B cell (primary cell): ENCODE data around the gene IMPDH2. TPM values are rescaled to one million over a fixed set of nuclear protein-coding genes. Genes with fewer than 3 reads are reported as not detected.

Experiments used
- ATAC-seq: fragments of 200-7000 bp; cut with Tn5 transposase; one replicate; pipeline ENCODE4 v1.10.0; 2021; ENCODE audit warnings: low read depth, mild to moderate bottlenecking, moderate number of reproducible peaks, moderate library complexity
- CTCF ChIA-PET: fragments of 350-600 bp; sonication (Branson Sonifier 250); formaldehyde crosslinking; loops from one replicate; lab custom pipeline; 2021; ENCODE audit warnings: antibody characterized with exemption, inconsistent platforms; lab: Charles Lee
- POLR2A ChIA-PET: fragments of 350-600 bp; sonication (Branson Sonifier 250); formaldehyde crosslinking; loops from one replicate; lab custom pipeline; 2021; ENCODE audit warnings: antibody characterized with exemption; lab: Charles Lee
- DNase-seq: peaks from one replicate; pipeline ENCODE4 v3.0.0; 2013
- H2AFZ ChIP-seq: 2 replicates; pipeline ENCODE4 v1.6.1; 2012; ENCODE audit warnings: mild to moderate bottlenecking, low read depth, low read length; ENCODE audit not compliant: insufficient read depth, poor library complexity, severe bottlenecking
- H3K27ac ChIP-seq, 2 donors: 1 replicate in 1 of 2; 2 replicates in 1 of 2; pipeline ENCODE4 v1.5.1; 2012 to 2013; ENCODE audit warnings: low read length in 2 of 2, mild to moderate bottlenecking in 2 of 2, moderate library complexity in 1 of 2
- H3K27me3 ChIP-seq, 4 experiments: fragments of 200-600 bp in 1 of 4; sonication (generic) in 1 of 4; replicated peaks in 1 of 4; 1 replicate in 2 of 4; 2 replicates in 2 of 4; pipeline versions ENCODE4 v1.6.1 to v1.7.0; 2013 to 2016; ENCODE audit warnings: low read length in 3 of 4, mild to moderate bottlenecking in 2 of 4, mixed read lengths in 1 of 4, moderate library complexity in 1 of 4; ENCODE audit not compliant: insufficient read depth in 4 of 4, control insufficient read depth in 3 of 4; ENCODE audit errors: control extremely low read depth in 1 of 4
- H3K36me3 ChIP-seq, 2 experiments: replicated peaks in 1 of 2; 1 replicate in 1 of 2; 2 replicates in 1 of 2; pipeline versions ENCODE4 v1.6.1 to v1.7.1; 2013; ENCODE audit warnings: low read length in 1 of 2; ENCODE audit not compliant: insufficient read depth in 2 of 2, control insufficient read depth in 1 of 2; ENCODE audit errors: control extremely low read depth in 1 of 2, extremely low read depth in 1 of 2
- H3K4me1 ChIP-seq, 2 donors: fragments of 200-600 bp in 1 of 2; sonication (generic) in 1 of 2; 1 replicate in 1 of 2; 2 replicates in 1 of 2; pipeline versions ENCODE4 v1.5.1 to v1.6.1; 2013 to 2017; ENCODE audit warnings: low read length in 2 of 2; ENCODE audit not compliant: control insufficient read depth in 2 of 2, insufficient read depth in 2 of 2
- H3K4me2 ChIP-seq: replicated peaks from 2 replicates; pipeline ENCODE3; 2012; ENCODE audit warnings: mild to moderate bottlenecking, low read depth, low read length; ENCODE audit not compliant: poor library complexity, severe bottlenecking
- H3K4me3 ChIP-seq, 5 experiments: fragments of 200-600 bp in 1 of 5; sonication (generic) in 1 of 5; 1 replicate in 3 of 5; 2 replicates in 2 of 5; pipeline versions ENCODE4 v1.5.1 to v1.7.0; 2011 to 2016; ENCODE audit warnings: low read length in 4 of 5, mild to moderate bottlenecking in 4 of 5, low read depth in 2 of 5, control low read depth in 1 of 5, moderate library complexity in 1 of 5; ENCODE audit not compliant: insufficient read depth in 1 of 5; ENCODE audit errors: control extremely low read depth in 1 of 5, extremely low read depth in 1 of 5
- H3K79me2 ChIP-seq: fragments of 200-600 bp; sonication (generic); one replicate; pipeline ENCODE4 v1.6.0; 2016; ENCODE audit warnings: low read length; ENCODE audit not compliant: control insufficient read depth, insufficient read depth
- H3K9ac ChIP-seq: fragments of 200-600 bp; sonication (generic); 2 replicates; pipeline ENCODE4 v1.6.1; 2017; ENCODE audit warnings: mild to moderate bottlenecking, low read length, moderate library complexity
- H3K9me3 ChIP-seq, 3 donors: one replicate each; pipeline versions ENCODE4 v1.6.1 to v1.7.1; 2013; ENCODE audit warnings: low read length in 2 of 3; ENCODE audit not compliant: control insufficient read depth in 2 of 3, insufficient read depth in 1 of 3; ENCODE audit errors: control extremely low read depth in 1 of 3
- H4K20me1 ChIP-seq: 2 replicates; pipeline ENCODE4 v1.6.0; 2012; ENCODE audit warnings: mild to moderate bottlenecking, low read length; ENCODE audit not compliant: insufficient read depth, control insufficient read depth, poor library complexity, severe bottlenecking
- H3K27ac Mint-ChIP-seq: one replicate; pipeline ENCODE4 v1.8.0; 2021; ENCODE audit warnings: mixed read lengths
- H3K27me3 Mint-ChIP-seq: one replicate; pipeline ENCODE4 v1.8.0; 2021; ENCODE audit warnings: mixed read lengths
- H3K4me1 Mint-ChIP-seq: one replicate; pipeline ENCODE4 v1.8.0; 2021; ENCODE audit warnings: mixed read lengths
- H3K4me3 Mint-ChIP-seq: one replicate; pipeline ENCODE4 v1.8.0; 2021; ENCODE audit warnings: mixed read lengths
- H3K9me3 Mint-ChIP-seq: one replicate; pipeline ENCODE4 v1.8.0; 2022; ENCODE audit warnings: mixed read lengths; ENCODE audit not compliant: insufficient read depth
- CTCF ChIP-seq: fragments of 200-600 bp; IDR thresholded peaks from one replicate; pipeline ENCODE4 v1.8.0; 2022; ENCODE audit warnings: antibody characterized with exemption, mild to moderate bottlenecking
- EZH2 ChIP-seq: IDR thresholded peaks from 2 replicates; pipeline ENCODE4 v1.6.1; 2012; ENCODE audit warnings: borderline replicate concordance, low read depth, mild to moderate bottlenecking, moderate library complexity, low read length; ENCODE audit not compliant: insufficient read depth, poor library complexity, severe bottlenecking
- WGBS: methylation state at CpG from one replicate; pipeline ENCODE4 v1.1.5; 2013; ENCODE audit warnings: missing lambda C conversion rate; ENCODE audit not compliant: insufficient coverage; 5-methylcytosine and 5-hydroxymethylcytosine counted together
- intact Hi-C: fragments of 100-400 bp; cut with micrococcal nuclease; formaldehyde crosslinking; loops from one replicate; pipeline ENCODE4 v1.10.0; 2022
- polyA plus RNA-seq: library from polyadenylated mRNA; depleted of rRNA; stranded (reverse); fragments of >200 nt; gene quantifications from 2 replicates; pipeline ENCODE4 v1.2.3, GENCODE V29; 2012
- total RNA-seq, 2 donors: library from RNA; stranded (reverse); fragments of 120-200 nt in 1 of 2; gene quantifications; 1 replicate in 1 of 2; 2 replicates in 1 of 2; pipeline versions ENCODE4 v1.2.3 to v1.2.4, GENCODE V29; 2013 to 2022

IMPDH2 gene
- total and polyA plus RNA-seq, 2 donors (not counting 1 experiment from before 2014, with no cell fraction given) = 171 to 193 TPM

- no peaks in the 10 kb centered on the region for H3K9me3 ChIP-seq
- H3K27me3 ChIP-seq = no peaks in the 10 kb centered on the region
- WGBS = 100% methylated on average over 4 of the region's 6 CpGs
- intact Hi-C loops = no loop called here
- CTCF ChIA-PET = interaction anchor here (1.2 to 2.2 kb wide), 6 partner anchors 8 to 30 kb away, joined by 4 to 13 read pairs (median 6); partner anchors contain the start of genes P4HTM and WDR6
- H3K4me2 ChIP-seq = no peak overlapping the region
- TF ChIP-seq CTCF (no peak), EZH2 (no peak)
- H3K4me1 ChIP-seq = peaks cover 24 to 32% of the 10 kb centered on the region in 2 donors
- peaks cover 44% of the 10 kb centered on the region for H3K4me1 Mint-ChIP-seq
- no peak overlapping the region for H2AFZ ChIP-seq
- no peak overlapping the region for H3K9ac ChIP-seq
- H3K36me3 ChIP-seq = peaks cover 1 to 38% of the 10 kb centered on the region in 2 experiments
- H3K27ac Mint-ChIP-seq = peak overlapping the region; percentile 77
- H3K27me3 Mint-ChIP-seq = no peaks in the 10 kb centered on the region
- peaks cover 43% of the 10 kb centered on the region for H3K79me2 ChIP-seq
- H3K4me3 ChIP-seq = no peak overlapping the region
- ATAC-seq = no peak
- H3K4me3 Mint-ChIP-seq = peak overlapping the region; percentile 41
- no peaks in the 10 kb centered on the region for H3K9me3 Mint-ChIP-seq
- peaks cover 40% of the 10 kb centered on the region for H4K20me1 ChIP-seq
- no peak overlapping the region for H3K27ac ChIP-seq
- DNase-seq = no peak
- POLR2A ChIA-PET = interaction anchor here (0.6 to 6.4 kb wide), 5 partner anchors 9 to 78 kb away, joined by 3 to 116 read pairs (median 5); partner anchors contain the start of genes P4HTM, QRICH1 and WDR6
Observed at GRCh38 chr3:49016414-49017228, 12.6 kb downstream of the IMPDH2 start.

DNA sequence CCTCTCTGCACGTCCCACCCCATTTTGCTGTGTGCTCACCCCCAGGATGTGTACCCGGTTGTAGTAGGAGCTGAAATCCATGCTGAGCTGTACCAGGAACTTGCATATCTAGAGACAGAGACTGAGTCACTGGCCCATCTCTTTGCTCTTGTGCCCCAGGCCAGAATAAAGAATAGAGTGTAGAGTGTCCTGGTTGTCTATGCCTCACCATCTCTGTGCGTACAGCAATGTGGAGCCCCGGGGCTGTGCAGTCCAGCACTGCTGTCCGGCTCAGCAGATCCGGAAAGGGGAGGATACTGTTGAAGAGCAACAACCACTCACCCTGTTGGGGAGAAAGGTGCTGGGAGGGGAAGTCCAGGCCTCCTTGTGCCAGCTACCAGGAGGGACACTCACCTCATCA lies 13.4 kb downstream of the IMPDH2 start:
- Histone ChIP-seq H3K27ac (no peak overlapping the region), H3K36me3 (peaks cover 1 to 42% of the 10 kb centered on the region in 2 experiments), H3K4me1 (peaks cover 24 to 31% of the 10 kb centered on the region in 2 donors), H3K79me2 (peaks cover 49% of the 10 kb centered on the region), H3K4me2 (no peak overlapping the region), H3K4me3 (no peak overlapping the region), H3K9ac (no peak overlapping the region), H4K20me1 (peaks cover 46% of the 10 kb centered on the region), H2AFZ (no peak overlapping the region), H3K9me3 (no peaks in the 10 kb centered on the region), H3K27me3 (no peaks in the 10 kb centered on the region)
- ChIA-PET CTCF (interaction anchor here (1.5 to 5.6 kb wide), 3 partner anchors 8 to 29 kb away, joined by 5 to 69 read pairs (median 6); partner anchors contain the start of genes P4HTM and WDR6), POLR2A (interaction anchor here (1.0 to 1.2 kb wide), 2 partner anchors 8 to 26 kb away, joined by 3 to 5 read pairs; partner anchors contain the start of genes P4HTM and WDR6)
- 94% methylated on average over 5 of the region's 6 CpGs for WGBS
- Mint-ChIP-seq H3K27me3 (no peaks in the 10 kb centered on the region), H3K27ac (peak overlapping the region; percentile 26), H3K4me1 (peaks cover 40% of the 10 kb centered on the region), H3K9me3 (no peaks in the 10 kb centered on the region), H3K4me3 (peak overlapping the region; percentile 41)
- intact Hi-C loops = no loop called here
- TF ChIP-seq EZH2 (no peak), CTCF (no peak)
- DNase-seq (no peak), ATAC-seq (no peak)
